Breast epithelium (tissue), 4 donors: ENCODE measurements around the gene VAMP1. TPM values are rescaled to one million over a fixed set of nuclear protein-coding genes. Genes with fewer than 3 reads are reported as not detected.
"Not testable (repeated sequence)": the region's sequence is repeated elsewhere in the genome, so short reads cannot be mapped to it uniquely, and the experiment has no call there.

Experiments used
- DNase-seq, 2 donors: peaks; one replicate each; pipeline ENCODE4 v3.0.0-alpha.2; 2019; ENCODE audit warnings: low spot score in 2 of 2
- H3K27ac ChIP-seq, 2 donors: fragments of 200-600 bp; sonication (generic) in 1 of 2; one replicate each; pipeline ENCODE4 v1.5.1; 2016 to 2019; ENCODE audit warnings: mild to moderate bottlenecking in 1 of 2
- H3K27me3 ChIP-seq, 2 donors: fragments of 200-600 bp; sonication (generic) in 1 of 2; one replicate each; pipeline versions ENCODE4 v1.5.1 to v1.6.0; 2017 to 2019; ENCODE audit warnings: control low read depth in 1 of 2, mild to moderate bottlenecking in 1 of 2
- H3K36me3 ChIP-seq: fragments of 200-600 bp; one replicate; pipeline ENCODE4 v1.5.1; 2019
- H3K4me1 ChIP-seq, 2 donors: fragments of 200-600 bp; sonication (generic); one replicate each; pipeline ENCODE4 v1.5.1; 2016 to 2019; ENCODE audit warnings: control low read depth in 1 of 2
- H3K4me3 ChIP-seq, 3 donors: fragments of 200-600 bp; sonication (generic); 1 replicate in 2 of 3; 2 replicates in 1 of 3; pipeline ENCODE4 v1.5.1; 2016 to 2019; ENCODE audit warnings: mild to moderate bottlenecking in 3 of 3, moderate library complexity in 2 of 3
- H3K9me3 ChIP-seq, 2 donors: fragments of 200-600 bp; sonication (generic) in 1 of 2; one replicate each; pipeline ENCODE4 v1.5.1; 2016 to 2019; ENCODE audit warnings: control low read depth in 1 of 2
- CTCF ChIP-seq, 3 donors: fragments of 450-650 bp; IDR thresholded peaks; one replicate each; pipeline ENCODE4 v1.5.1; 2016 to 2017; ENCODE audit warnings: antibody characterized with exemption in 3 of 3, mild to moderate bottlenecking in 3 of 3, moderate library complexity in 3 of 3
- POLR2A ChIP-seq: fragments of 450-650 bp; IDR thresholded peaks from one replicate; pipeline ENCODE4 v1.6.1; 2016; ENCODE audit warnings: antibody characterized with exemption, mild to moderate bottlenecking, moderate library complexity
- POLR2AphosphoS5 ChIP-seq, 3 donors: sonication (generic); formaldehyde crosslinking; IDR thresholded peaks; one replicate each; pipeline ENCODE4 v1.6.1; 2017; ENCODE audit warnings: antibody characterized with exemption in 3 of 3
- intact Hi-C: fragments of 100-400 bp; cut with DNase I; formaldehyde crosslinking; loops from one replicate; pipeline ENCODE4 v1.15.1; 2023; ENCODE audit warnings: low total_unique reads
- total RNA-seq, 3 donors: library from RNA; depleted of rRNA; stranded (reverse); fragments of >200 nt; gene quantifications; one replicate each; pipeline ENCODE4 v1.1.0, GENCODE V29; 2016

Gene VAMP1
- total RNA-seq, 3 donors from 2014 or later = 8.2 to 12.5 (median 11.1) TPM

GRCh38 chr12:6472491-6472890, 2.0 kb upstream of the VAMP1 start:
- intact Hi-C loops = no loop called here

GRCh38 chr12:6471989-6472360, 1.5 kb upstream of the VAMP1 start:
- Histone ChIP-seq H3K9me3 (no peaks in the 10 kb centered on the region), H3K4me3 (no peak overlapping the region), H3K27me3 (no peaks in the 10 kb centered on the region), H3K27ac (no peak overlapping the region), H3K36me3 (no peaks in the 10 kb centered on the region), H3K4me1 (no peaks in the 10 kb centered on the region)
- intact Hi-C loops = no loop called here
- no peak for DNase-seq
- TF ChIP-seq POLR2A (no peak), POLR2AphosphoS5 (IDR thresholded peaks at IDR 0.05) (no peak), CTCF (IDR thresholded peaks at IDR 0.05) (no peak)

More at GRCh38 chr12:6472491-6472890, 2.0 kb upstream of the VAMP1 start:
- no peaks in the 10 kb centered on the region for H3K36me3 ChIP-seq
- H3K9me3 ChIP-seq = no peaks in the 10 kb centered on the region
- DNase-seq = no peak
- no peaks in the 10 kb centered on the region for H3K27me3 ChIP-seq
- H3K4me3 ChIP-seq = no peak overlapping the region
- no peaks in the 10 kb centered on the region for H3K4me1 ChIP-seq
- H3K27ac ChIP-seq = no peak overlapping the region
- TF ChIP-seq CTCF (IDR thresholded peaks at IDR 0.05) = no peak
- TF ChIP-seq POLR2A = no peak
- TF ChIP-seq POLR2AphosphoS5 (IDR thresholded peaks at IDR 0.05) = no peak

GRCh38 chr12:6469609-6470374, 685 bp downstream of the VAMP1 start:
- Histone ChIP-seq H3K4me1 (no peaks in the 10 kb centered on the region), H3K4me3 (peak overlapping the region; percentile 68 to 79 (median 74)), H3K36me3 (no peaks in the 10 kb centered on the region), H3K27ac (peak overlapping the region; percentile 85 to 86), H3K9me3 (no peaks in the 10 kb centered on the region), H3K27me3 (no peaks in the 10 kb centered on the region)
- intact Hi-C loops = no loop called here
- TF ChIP-seq POLR2A = no peak
- TF ChIP-seq POLR2AphosphoS5 (IDR thresholded peaks at IDR 0.05) = no peak
- no peak for TF ChIP-seq CTCF (IDR thresholded peaks at IDR 0.05)
- no peak for DNase-seq

GRCh38 chr12:6469092-6469491, 1.4 kb downstream of the VAMP1 start:
- Histone ChIP-seq H3K27me3 (no peaks in the 10 kb centered on the region), H3K27ac (no peak overlapping the region), H3K4me3 (peak overlapping the region in 2 of 3 donors; percentile 74 to 79), H3K36me3 (no peaks in the 10 kb centered on the region), H3K9me3 (no peaks in the 10 kb centered on the region), H3K4me1 (no peaks in the 10 kb centered on the region)
- no peak for DNase-seq
- no peak for TF ChIP-seq POLR2A
- no peak for TF ChIP-seq CTCF (IDR thresholded peaks at IDR 0.05)
- TF ChIP-seq POLR2AphosphoS5 (IDR thresholded peaks at IDR 0.05) = no peak
- intact Hi-C loops = no loop called here

- TF ChIP-seq CTCF (IDR thresholded peaks at IDR 0.05) (no peak), POLR2A (no peak), POLR2AphosphoS5 (IDR thresholded peaks at IDR 0.05) (no peak)
- intact Hi-C loops = no loop called here
- H3K4me1 ChIP-seq = no peaks in the 10 kb centered on the region
Observed at GRCh38 chr12:6468283-6468575, 2.2 kb downstream of the VAMP1 start.

GRCh38 chr12:6467571-6468282, 2.8 kb downstream of the VAMP1 start:
- DNase-seq, H3K27me3 ChIP-seq, H3K4me3 ChIP-seq, H3K36me3 ChIP-seq, H3K9me3 ChIP-seq, H3K4me1 ChIP-seq, H3K27ac ChIP-seq, intact Hi-C loops: not testable (repeated sequence)

More at GRCh38 chr12:6468283-6468575, 2.2 kb downstream of the VAMP1 start:
- Histone ChIP-seq H3K4me3 (no peak overlapping the region), H3K27ac (no peak overlapping the region), H3K27me3 (no peaks in the 10 kb centered on the region), H3K9me3 (no peaks in the 10 kb centered on the region), H3K36me3 (no peaks in the 10 kb centered on the region)
- no peak for DNase-seq

- H3K4me3 ChIP-seq, H3K27ac ChIP-seq, intact Hi-C loops, H3K27me3 ChIP-seq, H3K4me1 ChIP-seq, H3K36me3 ChIP-seq, H3K9me3 ChIP-seq, DNase-seq: not testable (repeated sequence)
Observed at GRCh38 chr12:6466751-6467150, 3.7 kb downstream of the VAMP1 start.
